GM23338 (cell line): ENCODE data around the gene VAX1. TPM values are rescaled to one million over a fixed set of nuclear protein-coding genes. Genes with fewer than 3 reads are reported as not detected.
A peak's percentile ranks its signal among the peaks of the same experiment; 100 is the strongest.

Experiments
- ATAC-seq: fragments of 200-7000 bp; cut with Tn5 transposase; 3 replicates; pipeline ENCODE4 v1.9.1; 2020
- DNase-seq: peaks from one replicate; pipeline ENCODE4 v3.0.0-alpha.2; 2015; ENCODE audit warnings: low spot score
- H2AFZ ChIP-seq: fragments of 200-600 bp; sonication (generic); 2 replicates; pipeline ENCODE4 v1.8.0; 2016; ENCODE audit warnings: antibody characterized with exemption, mild to moderate bottlenecking, moderate library complexity
- H3F3A ChIP-seq: fragments of 200-600 bp; sonication (generic); replicated peaks from 2 replicates; pipeline ENCODE4 v1.8.0; 2017; ENCODE audit warnings: antibody characterized with exemption, mixed run types, low read depth
- H3K27ac ChIP-seq: fragments of 200-600 bp; sonication (generic); 2 replicates; pipeline ENCODE4 v1.6.1; 2016; ENCODE audit warnings: low read depth
- H3K27me3 ChIP-seq: fragments of 200-600 bp; sonication (generic); 2 replicates; pipeline ENCODE4 v1.8.0; 2016; ENCODE audit warnings: mild to moderate bottlenecking, mixed run types, moderate library complexity; ENCODE audit not compliant: insufficient read depth
- H3K36me3 ChIP-seq: fragments of 200-600 bp; sonication (generic); 2 replicates; pipeline ENCODE4 v1.8.0; 2016; ENCODE audit warnings: mild to moderate bottlenecking; ENCODE audit not compliant: insufficient read depth
- H3K4me1 ChIP-seq: fragments of 200-600 bp; sonication (generic); 2 replicates; pipeline ENCODE4 v1.8.0; 2016; ENCODE audit warnings: mild to moderate bottlenecking, moderate library complexity; ENCODE audit not compliant: insufficient read depth
- H3K4me2 ChIP-seq: fragments of 200-600 bp; sonication (generic); 2 replicates; pipeline ENCODE4 v1.7.1; 2017; ENCODE audit warnings: mixed run types
- H3K4me3 ChIP-seq: fragments of 200-600 bp; sonication (generic); 2 replicates; pipeline ENCODE4 v1.6.1; 2016; ENCODE audit warnings: mixed run types
- H3K79me2 ChIP-seq: fragments of 200-600 bp; sonication (generic); replicated peaks from 2 replicates; pipeline ENCODE4 v1.8.0; 2017; ENCODE audit warnings: mild to moderate bottlenecking; ENCODE audit not compliant: insufficient read depth
- H3K9me2 ChIP-seq: fragments of 200-600 bp; sonication (generic); 2 replicates; pipeline ENCODE4 v1.8.0; 2017; ENCODE audit not compliant: insufficient read depth
- H4K20me1 ChIP-seq: fragments of 200-600 bp; sonication (generic); replicated peaks from 2 replicates; pipeline ENCODE4 v1.8.0; 2017; ENCODE audit warnings: mild to moderate bottlenecking; ENCODE audit not compliant: insufficient read depth
- H3K27ac Mint-ChIP-seq: 2 replicates; pipeline ENCODE4 v1.8.0; 2020; ENCODE audit warnings: inconsistent platforms, mild to moderate bottlenecking, moderate library complexity, mixed read lengths
- H3K27me3 Mint-ChIP-seq: 3 replicates; pipeline ENCODE4 v1.8.0; 2022; ENCODE audit warnings: low read depth, mild to moderate bottlenecking, moderate library complexity, mixed read lengths, inconsistent platforms; ENCODE audit not compliant: insufficient read depth, poor library complexity
- H3K36me3 Mint-ChIP-seq: 3 replicates; pipeline ENCODE4 v1.8.0; 2021; ENCODE audit warnings: low read depth, mild to moderate bottlenecking, inconsistent platforms, moderate library complexity, mixed read lengths
- H3K4me1 Mint-ChIP-seq: 3 replicates; pipeline ENCODE4 v1.8.0; 2020; ENCODE audit warnings: mild to moderate bottlenecking, inconsistent platforms, mixed read lengths
- H3K4me3 Mint-ChIP-seq: 3 replicates; pipeline ENCODE4 v1.8.0; 2021; ENCODE audit warnings: moderate library complexity, mild to moderate bottlenecking, inconsistent platforms, mixed read lengths
- H3K9me3 Mint-ChIP-seq: 3 replicates; pipeline ENCODE4 v1.8.0; 2020; ENCODE audit warnings: moderate library complexity, mild to moderate bottlenecking, inconsistent platforms, mixed read lengths
- CREB1 ChIP-seq: fragments of 250-450 bp; sonication (Bioruptor Pico); IDR thresholded peaks from 2 replicates; pipeline ENCODE4 v1.5.0; 2020; ENCODE audit warnings: low read depth, mild to moderate bottlenecking, moderate library complexity
- EZH2 ChIP-seq: fragments of 200-600 bp; sonication (generic); IDR thresholded peaks from one replicate; pipeline ENCODE4 v1.8.0; 2017; ENCODE audit warnings: antibody characterized with exemption, mild to moderate bottlenecking, low read depth; ENCODE audit not compliant: unreplicated experiment
- JUNB ChIP-seq: IDR thresholded peaks from one replicate; pipeline ENCODE4 v1.6.1; 2016; ENCODE audit warnings: antibody characterized with exemption; ENCODE audit not compliant: unreplicated experiment
- NANOG ChIP-seq: IDR thresholded peaks from 2 replicates; pipeline ENCODE4 v1.6.1; 2016; ENCODE audit warnings: antibody characterized with exemption, borderline replicate concordance
- POLR2AphosphoS5 ChIP-seq: IDR thresholded peaks from 2 replicates; pipeline ENCODE4 v1.6.1; 2016; ENCODE audit warnings: antibody characterized with exemption, low read depth
- polyA plus RNA-seq: library from polyadenylated mRNA; unstranded; fragments of >200 nt; fragmentation: Nextera tagmentation; extraction: Ambion mirVana; gene quantifications from 2 replicates; pipeline ENCODE4 v1.2.1, GENCODE V29; 2016
- total RNA-seq: library from RNA; depleted of rRNA; stranded (reverse); fragments of >200 nt; shearing (Covaris generic); gene quantifications from 2 replicates; pipeline ENCODE4 v1.2.3, GENCODE V29; 2014
- TF ChIP-seq, protein P1 (sequence below): IDR thresholded peaks from one replicate; pipeline ENCODE4 v1.6.1; 2018; ENCODE audit warnings: antibody characterized with exemption; ENCODE audit not compliant: unreplicated experiment
- TF ChIP-seq, protein P2 (sequence below), 2 experiments: fragments of 200-600 bp in 1 of 2; sonication (generic) in 1 of 2; conservative IDR thresholded peaks; 2 replicates each; pipeline versions ENCODE4 v1.5.1 to v1.6.1; 2016 to 2017; ENCODE audit warnings: antibody characterized with exemption in 2 of 2, low read depth in 2 of 2, mild to moderate bottlenecking in 2 of 2, moderate library complexity in 1 of 2

Gene VAX1
- total and polyA plus RNA-seq, 2 experiments from 2014 or later = not detected

DNA sequence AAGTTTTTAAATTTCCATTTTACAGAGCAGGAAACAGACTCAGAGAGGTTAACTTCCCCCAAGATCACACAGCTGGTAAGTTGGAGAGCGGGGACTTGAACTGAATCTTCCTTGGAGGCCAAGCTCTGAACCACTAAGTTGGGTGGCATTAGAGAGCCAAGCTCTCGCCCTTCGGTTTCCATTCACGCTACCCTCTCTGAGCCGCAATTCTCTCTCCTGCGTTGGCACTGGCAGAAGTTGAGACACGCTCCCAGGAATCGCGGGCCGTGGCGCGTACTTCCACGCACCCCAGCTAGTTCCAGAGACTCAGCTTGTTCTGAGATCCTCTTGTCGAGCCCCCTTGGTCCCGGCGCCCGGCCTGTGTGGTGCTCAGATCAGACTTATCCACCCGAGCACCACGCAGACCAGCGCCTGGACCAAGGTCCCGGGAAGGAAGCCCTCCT lies 29.3 kb upstream of the VAX1 start:
- peak overlapping the region; percentile 69; the same call in 2 of the 3 replicates for H3K4me3 Mint-ChIP-seq
- no peaks in the 10 kb centered on the region for H3K9me2 ChIP-seq
- H3K9me3 Mint-ChIP-seq = no peaks in the 10 kb centered on the region; the same call in 2 of the 3 replicates
- H4K20me1 ChIP-seq = peaks cover 12% of the 10 kb centered on the region
- peaks cover 29% of the 10 kb centered on the region for H3K4me1 Mint-ChIP-seq
- H3K4me1 ChIP-seq = peaks cover 16% of the 10 kb centered on the region
- DNase-seq = no peak
- H3K4me2 ChIP-seq = peak overlapping the region; percentile 86
- H3F3A ChIP-seq = 0 out of 2 replicates have a peak, but pooled peaks cover 6% of the 10 kb centered on the region
- no peaks in the 10 kb centered on the region for H3K36me3 ChIP-seq
- H3K27me3 ChIP-seq = peaks cover 100% of the 10 kb centered on the region
- peaks cover 95% of the 10 kb centered on the region for H3K27me3 Mint-ChIP-seq
- H3K4me3 ChIP-seq = peak overlapping the region; percentile 63
- H2AFZ ChIP-seq = no peak overlapping the region; the same call in 1 of the 2 replicates
- no peak for ATAC-seq
- no peak overlapping the region for H3K27ac ChIP-seq
- no peaks in the 10 kb centered on the region for H3K36me3 Mint-ChIP-seq
- no peaks in the 10 kb centered on the region for H3K79me2 ChIP-seq
- no peak overlapping the region for H3K27ac Mint-ChIP-seq
- TF ChIP-seq POLR2AphosphoS5 = no peak
- TF ChIP-seq, protein P1, sequence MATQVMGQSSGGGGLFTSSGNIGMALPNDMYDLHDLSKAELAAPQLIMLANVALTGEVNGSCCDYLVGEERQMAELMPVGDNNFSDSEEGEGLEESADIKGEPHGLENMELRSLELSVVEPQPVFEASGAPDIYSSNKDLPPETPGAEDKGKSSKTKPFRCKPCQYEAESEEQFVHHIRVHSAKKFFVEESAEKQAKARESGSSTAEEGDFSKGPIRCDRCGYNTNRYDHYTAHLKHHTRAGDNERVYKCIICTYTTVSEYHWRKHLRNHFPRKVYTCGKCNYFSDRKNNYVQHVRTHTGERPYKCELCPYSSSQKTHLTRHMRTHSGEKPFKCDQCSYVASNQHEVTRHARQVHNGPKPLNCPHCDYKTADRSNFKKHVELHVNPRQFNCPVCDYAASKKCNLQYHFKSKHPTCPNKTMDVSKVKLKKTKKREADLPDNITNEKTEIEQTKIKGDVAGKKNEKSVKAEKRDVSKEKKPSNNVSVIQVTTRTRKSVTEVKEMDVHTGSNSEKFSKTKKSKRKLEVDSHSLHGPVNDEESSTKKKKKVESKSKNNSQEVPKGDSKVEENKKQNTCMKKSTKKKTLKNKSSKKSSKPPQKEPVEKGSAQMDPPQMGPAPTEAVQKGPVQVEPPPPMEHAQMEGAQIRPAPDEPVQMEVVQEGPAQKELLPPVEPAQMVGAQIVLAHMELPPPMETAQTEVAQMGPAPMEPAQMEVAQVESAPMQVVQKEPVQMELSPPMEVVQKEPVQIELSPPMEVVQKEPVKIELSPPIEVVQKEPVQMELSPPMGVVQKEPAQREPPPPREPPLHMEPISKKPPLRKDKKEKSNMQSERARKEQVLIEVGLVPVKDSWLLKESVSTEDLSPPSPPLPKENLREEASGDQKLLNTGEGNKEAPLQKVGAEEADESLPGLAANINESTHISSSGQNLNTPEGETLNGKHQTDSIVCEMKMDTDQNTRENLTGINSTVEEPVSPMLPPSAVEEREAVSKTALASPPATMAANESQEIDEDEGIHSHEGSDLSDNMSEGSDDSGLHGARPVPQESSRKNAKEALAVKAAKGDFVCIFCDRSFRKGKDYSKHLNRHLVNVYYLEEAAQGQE = no peak
- TF ChIP-seq, protein P2, sequence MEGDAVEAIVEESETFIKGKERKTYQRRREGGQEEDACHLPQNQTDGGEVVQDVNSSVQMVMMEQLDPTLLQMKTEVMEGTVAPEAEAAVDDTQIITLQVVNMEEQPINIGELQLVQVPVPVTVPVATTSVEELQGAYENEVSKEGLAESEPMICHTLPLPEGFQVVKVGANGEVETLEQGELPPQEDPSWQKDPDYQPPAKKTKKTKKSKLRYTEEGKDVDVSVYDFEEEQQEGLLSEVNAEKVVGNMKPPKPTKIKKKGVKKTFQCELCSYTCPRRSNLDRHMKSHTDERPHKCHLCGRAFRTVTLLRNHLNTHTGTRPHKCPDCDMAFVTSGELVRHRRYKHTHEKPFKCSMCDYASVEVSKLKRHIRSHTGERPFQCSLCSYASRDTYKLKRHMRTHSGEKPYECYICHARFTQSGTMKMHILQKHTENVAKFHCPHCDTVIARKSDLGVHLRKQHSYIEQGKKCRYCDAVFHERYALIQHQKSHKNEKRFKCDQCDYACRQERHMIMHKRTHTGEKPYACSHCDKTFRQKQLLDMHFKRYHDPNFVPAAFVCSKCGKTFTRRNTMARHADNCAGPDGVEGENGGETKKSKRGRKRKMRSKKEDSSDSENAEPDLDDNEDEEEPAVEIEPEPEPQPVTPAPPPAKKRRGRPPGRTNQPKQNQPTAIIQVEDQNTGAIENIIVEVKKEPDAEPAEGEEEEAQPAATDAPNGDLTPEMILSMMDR (conservative IDR thresholded peaks at IDR 0.05; ENCODE audit: low read depth in 2 of 2) = no peak
- TF ChIP-seq CREB1 = no peak
- TF ChIP-seq EZH2 = peak; percentile 76
- TF ChIP-seq JUNB = no peak

DNA sequence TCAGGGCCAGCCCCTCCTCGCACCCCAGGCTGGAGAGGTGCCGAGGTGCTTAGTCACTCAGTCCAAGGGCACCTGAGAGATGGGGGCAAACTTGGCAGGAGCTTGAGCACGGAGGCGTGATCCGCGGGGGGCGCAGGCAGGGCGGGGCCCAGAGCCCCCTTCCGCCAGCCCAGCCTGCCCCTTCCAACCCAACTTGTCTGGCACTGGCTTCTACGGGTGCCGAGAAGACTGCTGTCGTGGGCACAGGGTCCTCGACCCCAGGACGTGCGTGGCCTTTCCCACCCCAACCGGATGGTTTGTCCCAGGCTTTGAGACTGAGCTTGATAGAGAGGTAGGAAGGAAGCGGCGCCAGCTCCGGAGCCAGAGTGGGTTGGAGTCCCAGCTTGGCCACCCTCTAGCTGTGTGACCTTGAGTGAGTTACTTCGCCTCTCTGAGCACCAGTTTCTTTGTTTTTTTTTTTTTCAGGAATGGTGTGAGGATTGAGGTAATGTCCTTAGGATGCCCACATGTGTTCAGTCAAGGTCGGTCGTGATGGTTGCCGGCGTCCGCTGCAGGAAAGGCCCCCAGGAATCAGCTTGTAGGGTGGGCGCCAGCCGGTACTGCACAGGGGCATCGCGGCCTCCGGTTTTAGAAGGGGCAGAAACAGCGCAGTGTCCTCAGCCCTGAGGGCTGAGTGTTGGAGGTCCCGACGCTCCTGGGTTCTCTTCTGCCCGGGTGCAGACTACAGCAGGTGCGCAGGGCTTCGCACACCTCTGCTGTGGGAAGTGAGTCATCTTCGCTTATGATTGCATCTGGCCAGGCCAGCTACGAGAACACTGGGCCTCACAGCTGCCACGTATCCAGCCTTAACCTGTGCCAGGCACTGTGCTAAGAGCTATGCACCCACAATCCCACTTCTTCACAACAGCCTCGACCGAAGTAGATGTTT lies 28.6 kb upstream of the VAX1 start:
- Histone ChIP-seq H3K9me2 (no peaks in the 10 kb centered on the region), H2AFZ (no peak overlapping the region; the same call in 1 of the 2 replicates), H3F3A (0 out of 2 replicates have a peak, but pooled peaks cover 6% of the 10 kb centered on the region), H3K4me1 (peaks cover 23% of the 10 kb centered on the region), H3K4me2 (peak overlapping the region; percentile 75), H3K27me3 (peaks cover 100% of the 10 kb centered on the region), H3K79me2 (no peaks in the 10 kb centered on the region), H3K36me3 (no peaks in the 10 kb centered on the region), H3K27ac (no peak overlapping the region), H3K4me3 (peak overlapping the region; percentile 39), H4K20me1 (peaks cover 12% of the 10 kb centered on the region)
- ATAC-seq (no peak), DNase-seq (no peak)
- Mint-ChIP-seq H3K27ac (no peak overlapping the region), H3K36me3 (no peaks in the 10 kb centered on the region), H3K9me3 (no peaks in the 10 kb centered on the region; the same call in 2 of the 3 replicates), H3K27me3 (peaks cover 95% of the 10 kb centered on the region), H3K4me1 (peaks cover 33% of the 10 kb centered on the region), H3K4me3 (peak overlapping the region; percentile 53)
- TF ChIP-seq EZH2 = peak; percentile 5
- no peak for TF ChIP-seq NANOG
